HCT116 (cell line): ENCODE results near the gene OR51Q1. TPM values are rescaled to one million over a fixed set of nuclear protein-coding genes. Genes with fewer than 3 reads are reported as not detected.
A peak's percentile ranks its signal among the peaks of the same experiment; 100 is the strongest.

Experiments used
- ATAC-seq: fragments of 200-7000 bp; cut with Tn5 transposase; 2 replicates; pipeline ENCODE4 v1.9.1; 2020; ENCODE audit warnings: mild to moderate bottlenecking, moderate library complexity
- BruUV-seq: library from RNA; stranded (reverse); fragments of 400-500 nt; replicated peaks from 2 replicates; lab custom pipeline; 2021; lab: Mats Ljungman, UMichigan
- CTCF ChIA-PET: fragments of 300-600 bp; sonication (Branson Sonifier 250); formaldehyde crosslinking; loops from one replicate; lab custom pipeline; 2021; ENCODE audit warnings: antibody characterized with exemption; lab: Charles Lee
- POLR2A ChIA-PET: fragments of 300-600, 350-600 bp; sonication (Branson Sonifier 250); formaldehyde crosslinking; loops from one replicate; lab custom pipeline; 2021; ENCODE audit warnings: antibody characterized with exemption; lab: Charles Lee
- RAD21 ChIA-PET, 2 experiments: fragments of 300-600 bp; sonication (Branson Sonifier 250); formaldehyde crosslinking; loops; one replicate each; lab custom pipeline; 2023; ENCODE audit warnings: low total read pairs in 2 of 2; ENCODE audit not compliant: uncharacterized antibody in 2 of 2, unreplicated experiment in 2 of 2, low non-redundant PET in 1 of 2; lab: Charles Lee
- DNase-seq: peaks from one replicate; pipeline ENCODE4 v3.0.0-alpha.2; 2010; ENCODE audit warnings: low read depth, low spot score
- H2AFZ ChIP-seq: fragments of 200-600 bp; shearing (Covaris generic), sonication (generic); 2 replicates; pipeline ENCODE4 v1.6.1; 2017; ENCODE audit warnings: low read depth, mixed run types, mixed read lengths, antibody characterized with exemption, low read length; ENCODE audit not compliant: poor library complexity, severe bottlenecking
- H3K27ac ChIP-seq: 2 replicates; pipeline ENCODE4 v1.5.1; 2012; ENCODE audit warnings: low read depth, low read length
- H3K27me3 ChIP-seq: fragments of 200-600 bp; sonication (generic); 2 replicates; pipeline ENCODE4 v1.6.1; 2016; ENCODE audit warnings: mixed run types, low read length, mixed read lengths; ENCODE audit not compliant: insufficient read depth
- H3K36me3 ChIP-seq, 2 experiments: fragments of 200-500 bp in 1 of 2; fragments of 200-600 bp in 1 of 2; sonication (Bioruptor generic) in 1 of 2; sonication (generic) in 1 of 2; 2 replicates each; pipeline versions ENCODE4 v1.5.1 to v1.6.1; 2014 to 2016; ENCODE audit warnings: low read length in 2 of 2, inconsistent platforms in 1 of 2, mixed read lengths in 1 of 2, mixed run types in 1 of 2; ENCODE audit not compliant: insufficient read depth in 2 of 2, control insufficient read depth in 1 of 2
- H3K4me1 ChIP-seq, 2 experiments: fragments of 200-600 bp in 1 of 2; sonication (generic) in 1 of 2; 2 replicates each; pipeline versions ENCODE4 v1.5.1 to v1.6.1; 2012 to 2017; ENCODE audit warnings: low read length in 2 of 2, inconsistent platforms in 1 of 2, mild to moderate bottlenecking in 1 of 2, mixed read lengths in 1 of 2, mixed run types in 1 of 2, moderate library complexity in 1 of 2; ENCODE audit not compliant: insufficient read depth in 2 of 2, control insufficient read depth in 1 of 2
- H3K4me2 ChIP-seq: fragments of 200-600 bp; sonication (generic); 2 replicates; pipeline ENCODE4 v1.6.1; 2017; ENCODE audit warnings: mixed run types, low read length, mixed read lengths
- H3K4me3 ChIP-seq, 2 experiments: fragments of 200-600 bp in 1 of 2; sonication (generic) in 1 of 2; replicated peaks in 1 of 2; 2 replicates each; pipeline ENCODE4 v1.5.1; 2011 to 2016; ENCODE audit warnings: low read length in 2 of 2, control low read depth in 1 of 2, low read depth in 1 of 2, mild to moderate bottlenecking in 1 of 2, mixed read lengths in 1 of 2, mixed run types in 1 of 2
- H3K79me2 ChIP-seq: fragments of 200-600 bp; sonication (generic); 2 replicates; pipeline ENCODE4 v1.6.1; 2017; ENCODE audit warnings: mild to moderate bottlenecking, mixed run types, low read length, moderate library complexity, mixed read lengths; ENCODE audit not compliant: insufficient read depth
- H3K9ac ChIP-seq: fragments of 200-600 bp; sonication (generic); 2 replicates; pipeline ENCODE4 v1.6.1; 2016; ENCODE audit warnings: low read length, mixed read lengths
- H3K9me2 ChIP-seq: fragments of 200-600 bp; sonication (generic), shearing (Covaris generic); 2 replicates; pipeline ENCODE4 v1.6.1; 2017; ENCODE audit warnings: mixed run types, mild to moderate bottlenecking, moderate library complexity; ENCODE audit not compliant: insufficient read depth
- H3K9me3 ChIP-seq, 2 experiments: fragments of 200-500 bp in 1 of 2; fragments of 200-600 bp in 1 of 2; sonication (Bioruptor generic) in 1 of 2; sonication (generic) in 1 of 2; 2 replicates each; pipeline ENCODE4 v1.6.1; 2014 to 2017; ENCODE audit warnings: low read length in 2 of 2, mixed read lengths in 2 of 2, inconsistent platforms in 1 of 2, low read depth in 1 of 2, mild to moderate bottlenecking in 1 of 2, mixed run types in 1 of 2, moderate library complexity in 1 of 2; ENCODE audit not compliant: control insufficient read depth in 1 of 2, insufficient read depth in 1 of 2
- H4K20me1 ChIP-seq: fragments of 200-600 bp; sonication (generic), shearing (Covaris generic); 2 replicates; pipeline ENCODE4 v1.6.1; 2017; ENCODE audit warnings: mixed run types, mild to moderate bottlenecking, moderate library complexity; ENCODE audit not compliant: insufficient read depth
- CBX3 ChIP-seq: IDR thresholded peaks from 2 replicates; pipeline ENCODE4 v1.6.1; 2012; ENCODE audit warnings: low read depth
- CEBPB ChIP-seq: IDR thresholded peaks from 2 replicates; pipeline ENCODE4 v1.6.1; 2012; ENCODE audit warnings: low read depth
- CTCF ChIP-seq, 3 experiments: fragments of 200-600 bp in 1 of 3; sonication (generic) in 1 of 3; IDR thresholded peaks in 2 of 3; conservative IDR thresholded peaks in 1 of 3; 2 replicates each; pipeline ENCODE4 v1.5.1; 2012 to 2017; ENCODE audit warnings: low read depth in 2 of 3, low read length in 2 of 3, antibody characterized with exemption in 1 of 3, borderline replicate concordance in 1 of 3, control low read depth in 1 of 3, mild to moderate bottlenecking in 1 of 3, mixed read lengths in 1 of 3, mixed run types in 1 of 3, moderate library complexity in 1 of 3; ENCODE audit not compliant: insufficient read depth in 1 of 3
- EGR1 ChIP-seq: IDR thresholded peaks from 2 replicates; pipeline ENCODE4 v1.6.1; 2012; ENCODE audit warnings: low read depth
- ELF1 ChIP-seq: IDR thresholded peaks from 2 replicates; pipeline ENCODE4 v1.6.1; 2012; ENCODE audit warnings: low read depth, borderline replicate concordance
- EZH2 ChIP-seq: fragments of 200-600 bp; sonication (generic); IDR thresholded peaks from 2 replicates; pipeline ENCODE4 v1.6.1; 2017; ENCODE audit warnings: antibody characterized with exemption, mixed run types
- EZH2phosphoT487 ChIP-seq: fragments of 200-600 bp; IDR thresholded peaks from 2 replicates; pipeline ENCODE4 v1.6.1; 2018; ENCODE audit warnings: antibody characterized with exemption, borderline replicate concordance
- FOSL1 ChIP-seq: IDR thresholded peaks from 2 replicates; pipeline ENCODE4 v1.6.1; 2012; ENCODE audit warnings: low read depth
- POLR2AphosphoS5 ChIP-seq: IDR thresholded peaks from 2 replicates; pipeline ENCODE4 v1.6.1; 2011; ENCODE audit warnings: mild to moderate bottlenecking, low read depth, low read length, moderate library complexity
- RAD21 ChIP-seq: IDR thresholded peaks from 2 replicates; pipeline ENCODE4 v1.6.1; 2012; ENCODE audit warnings: low read depth, mild to moderate bottlenecking
- SIN3A ChIP-seq: IDR thresholded peaks from 2 replicates; pipeline ENCODE4 v1.6.1; 2012; ENCODE audit warnings: low read depth
- SP1 ChIP-seq: IDR thresholded peaks from 2 replicates; pipeline ENCODE4 v1.6.1; 2012; ENCODE audit warnings: low read depth
- SRF ChIP-seq: IDR thresholded peaks from 2 replicates; pipeline ENCODE4 v1.6.1; 2012; ENCODE audit warnings: low read depth
- ZFX ChIP-seq: fragments of 450-650 bp; IDR thresholded peaks from 2 replicates; pipeline ENCODE4 v1.6.1; 2017
- intact Hi-C: fragments of 100-400 bp; cut with micrococcal nuclease; formaldehyde crosslinking; loops from 2 replicates; pipeline ENCODE4 v1.10.0; 2022
- total RNA-seq: library from RNA; stranded (reverse); gene quantifications from one replicate; pipeline ENCODE4 v1.2.1, GENCODE V29; 2021; ENCODE audit not compliant: unreplicated experiment
- TF ChIP-seq, protein P1 (sequence below): IDR thresholded peaks from 2 replicates; pipeline ENCODE4 v1.6.1; 2012; ENCODE audit warnings: low read depth
- TF ChIP-seq, protein P2 (sequence below): IDR thresholded peaks from 2 replicates; pipeline ENCODE4 v1.6.1; 2011; ENCODE audit warnings: mild to moderate bottlenecking, low read length, moderate library complexity; ENCODE audit not compliant: insufficient replicate concordance; ENCODE audit errors: extremely low read depth

The OR51Q1 gene
- total RNA-seq, 1 experiment from 2014 or later = not detected

DNA sequence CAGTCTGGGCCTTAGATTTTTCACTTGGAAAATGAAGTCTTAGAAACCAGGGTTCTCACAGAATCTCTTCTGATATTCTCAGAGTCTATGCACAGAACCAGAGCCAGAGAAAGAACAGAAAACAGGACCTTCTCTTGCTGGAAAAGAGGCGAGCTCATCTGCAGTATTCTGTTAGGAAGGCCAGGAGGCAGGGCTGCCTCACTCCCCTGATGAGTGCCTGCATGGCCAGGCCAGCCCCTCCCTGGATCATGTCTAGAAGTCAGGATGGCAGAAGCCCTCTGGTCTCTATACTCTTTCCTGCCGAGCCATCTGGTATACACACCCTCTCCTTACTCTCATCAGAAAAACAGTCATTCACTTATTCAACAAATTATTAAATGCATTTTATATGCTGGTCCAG is 37.6 kb upstream of the OR51Q1 start:
- DNase-seq (no peak), ATAC-seq (no peak)
- H3K36me3 ChIP-seq = peaks cover 8 to 72% of the 10 kb centered on the region in 2 experiments; a peak in 3 of 4 replicates
- H3K4me2 ChIP-seq = no peak overlapping the region
- no TSS peak for BruUV-seq
- H3K9me2 ChIP-seq = no peaks in the 10 kb centered on the region
- H3K79me2 ChIP-seq = peaks cover 98% of the 10 kb centered on the region
- H3K27ac ChIP-seq = peak overlapping the region; percentile 33
- peaks cover 57% of the 10 kb centered on the region; the same call in 1 of the 2 replicates for H4K20me1 ChIP-seq
- RAD21 ChIA-PET = no interaction called here
- H3K4me1 ChIP-seq = peaks cover 0 to 28% of the 10 kb centered on the region in 2 experiments; a peak in 1 of 4 replicates
- H3K9ac ChIP-seq = peak overlapping the region; percentile 8; the same call in 1 of the 2 replicates
- TF ChIP-seq EGR1 (no peak), FOSL1 (no peak), EZH2 (no peak), SIN3A (no peak), CEBPB (no peak), SRF (no peak), SP1 (no peak), CBX3 (no peak), ELF1 (no peak), RAD21 (no peak), EZH2phosphoT487 (no peak), POLR2AphosphoS5 (no peak), ZFX (no peak), CTCF (IDR thresholded peaks at IDR 0.05 in 2 of 3, conservative IDR thresholded peaks at IDR 0.05 in 1 of 3; ENCODE audit: borderline replicate concordance in 1 of 3, insufficient read depth in 1 of 3, low read depth in 2 of 3, low read length in 2 of 3) (no peak)
- TF ChIP-seq, protein P1, sequence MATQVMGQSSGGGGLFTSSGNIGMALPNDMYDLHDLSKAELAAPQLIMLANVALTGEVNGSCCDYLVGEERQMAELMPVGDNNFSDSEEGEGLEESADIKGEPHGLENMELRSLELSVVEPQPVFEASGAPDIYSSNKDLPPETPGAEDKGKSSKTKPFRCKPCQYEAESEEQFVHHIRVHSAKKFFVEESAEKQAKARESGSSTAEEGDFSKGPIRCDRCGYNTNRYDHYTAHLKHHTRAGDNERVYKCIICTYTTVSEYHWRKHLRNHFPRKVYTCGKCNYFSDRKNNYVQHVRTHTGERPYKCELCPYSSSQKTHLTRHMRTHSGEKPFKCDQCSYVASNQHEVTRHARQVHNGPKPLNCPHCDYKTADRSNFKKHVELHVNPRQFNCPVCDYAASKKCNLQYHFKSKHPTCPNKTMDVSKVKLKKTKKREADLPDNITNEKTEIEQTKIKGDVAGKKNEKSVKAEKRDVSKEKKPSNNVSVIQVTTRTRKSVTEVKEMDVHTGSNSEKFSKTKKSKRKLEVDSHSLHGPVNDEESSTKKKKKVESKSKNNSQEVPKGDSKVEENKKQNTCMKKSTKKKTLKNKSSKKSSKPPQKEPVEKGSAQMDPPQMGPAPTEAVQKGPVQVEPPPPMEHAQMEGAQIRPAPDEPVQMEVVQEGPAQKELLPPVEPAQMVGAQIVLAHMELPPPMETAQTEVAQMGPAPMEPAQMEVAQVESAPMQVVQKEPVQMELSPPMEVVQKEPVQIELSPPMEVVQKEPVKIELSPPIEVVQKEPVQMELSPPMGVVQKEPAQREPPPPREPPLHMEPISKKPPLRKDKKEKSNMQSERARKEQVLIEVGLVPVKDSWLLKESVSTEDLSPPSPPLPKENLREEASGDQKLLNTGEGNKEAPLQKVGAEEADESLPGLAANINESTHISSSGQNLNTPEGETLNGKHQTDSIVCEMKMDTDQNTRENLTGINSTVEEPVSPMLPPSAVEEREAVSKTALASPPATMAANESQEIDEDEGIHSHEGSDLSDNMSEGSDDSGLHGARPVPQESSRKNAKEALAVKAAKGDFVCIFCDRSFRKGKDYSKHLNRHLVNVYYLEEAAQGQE = no peak
- TF ChIP-seq, protein P2, sequence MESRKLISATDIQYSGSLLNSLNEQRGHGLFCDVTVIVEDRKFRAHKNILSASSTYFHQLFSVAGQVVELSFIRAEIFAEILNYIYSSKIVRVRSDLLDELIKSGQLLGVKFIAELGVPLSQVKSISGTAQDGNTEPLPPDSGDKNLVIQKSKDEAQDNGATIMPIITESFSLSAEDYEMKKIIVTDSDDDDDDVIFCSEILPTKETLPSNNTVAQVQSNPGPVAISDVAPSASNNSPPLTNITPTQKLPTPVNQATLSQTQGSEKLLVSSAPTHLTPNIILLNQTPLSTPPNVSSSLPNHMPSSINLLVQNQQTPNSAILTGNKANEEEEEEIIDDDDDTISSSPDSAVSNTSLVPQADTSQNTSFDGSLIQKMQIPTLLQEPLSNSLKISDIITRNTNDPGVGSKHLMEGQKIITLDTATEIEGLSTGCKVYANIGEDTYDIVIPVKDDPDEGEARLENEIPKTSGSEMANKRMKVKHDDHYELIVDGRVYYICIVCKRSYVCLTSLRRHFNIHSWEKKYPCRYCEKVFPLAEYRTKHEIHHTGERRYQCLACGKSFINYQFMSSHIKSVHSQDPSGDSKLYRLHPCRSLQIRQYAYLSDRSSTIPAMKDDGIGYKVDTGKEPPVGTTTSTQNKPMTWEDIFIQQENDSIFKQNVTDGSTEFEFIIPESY = no peak
- CTCF ChIA-PET = no interaction called here
- H2AFZ ChIP-seq = no peak overlapping the region
- H3K4me3 ChIP-seq = no peak overlapping the region
- no peaks in the 10 kb centered on the region for H3K9me3 ChIP-seq
- no peaks in the 10 kb centered on the region for H3K27me3 ChIP-seq
- intact Hi-C loops = loop anchor here (10.0 kb wide), 1 partner anchor 770 kb away; no protein-coding TSS in a partner anchor
- POLR2A ChIA-PET = no interaction called here
